Keratinocyte (primary cell): ENCODE results near the gene NIN.

Experiments
- EZH2 ChIP-seq: IDR thresholded peaks from one replicate; pipeline ENCODE4 v1.6.1; 2012; ENCODE audit warnings: inconsistent platforms, mild to moderate bottlenecking, low read length, moderate library complexity
- TF ChIP-seq, protein P1 (sequence below), 3 experiments: IDR thresholded peaks in 1 of 3; conservative IDR thresholded peaks in 1 of 3; optimal IDR thresholded peaks in 1 of 3; 2 replicates in 2 of 3; 3 replicates in 1 of 3; pipeline versions ENCODE3 to v1.5.1; 2011; ENCODE audit warnings: low read length in 3 of 3, mild to moderate bottlenecking in 3 of 3, moderate library complexity in 2 of 3, control low read depth in 1 of 3, inconsistent platforms in 1 of 3; ENCODE audit not compliant: insufficient read depth in 2 of 3; ENCODE audit errors: extremely low read depth in 1 of 3

- TF ChIP-seq, protein P1, sequence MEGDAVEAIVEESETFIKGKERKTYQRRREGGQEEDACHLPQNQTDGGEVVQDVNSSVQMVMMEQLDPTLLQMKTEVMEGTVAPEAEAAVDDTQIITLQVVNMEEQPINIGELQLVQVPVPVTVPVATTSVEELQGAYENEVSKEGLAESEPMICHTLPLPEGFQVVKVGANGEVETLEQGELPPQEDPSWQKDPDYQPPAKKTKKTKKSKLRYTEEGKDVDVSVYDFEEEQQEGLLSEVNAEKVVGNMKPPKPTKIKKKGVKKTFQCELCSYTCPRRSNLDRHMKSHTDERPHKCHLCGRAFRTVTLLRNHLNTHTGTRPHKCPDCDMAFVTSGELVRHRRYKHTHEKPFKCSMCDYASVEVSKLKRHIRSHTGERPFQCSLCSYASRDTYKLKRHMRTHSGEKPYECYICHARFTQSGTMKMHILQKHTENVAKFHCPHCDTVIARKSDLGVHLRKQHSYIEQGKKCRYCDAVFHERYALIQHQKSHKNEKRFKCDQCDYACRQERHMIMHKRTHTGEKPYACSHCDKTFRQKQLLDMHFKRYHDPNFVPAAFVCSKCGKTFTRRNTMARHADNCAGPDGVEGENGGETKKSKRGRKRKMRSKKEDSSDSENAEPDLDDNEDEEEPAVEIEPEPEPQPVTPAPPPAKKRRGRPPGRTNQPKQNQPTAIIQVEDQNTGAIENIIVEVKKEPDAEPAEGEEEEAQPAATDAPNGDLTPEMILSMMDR (optimal IDR thresholded peaks at IDR 0.05 in 1 of 3, IDR thresholded peaks at IDR 0.05 in 1 of 3, conservative IDR thresholded peaks at IDR 0.05 in 1 of 3; ENCODE audit: extremely low read depth in 1 of 3, insufficient read depth in 2 of 3, low read length in 3 of 3): no peak
- TF ChIP-seq EZH2: no peak
These were observed 2.1 kb upstream of the NIN start for GRCh38 chr14:50832935-50833630.
